K562 (cell line): ENCODE results near the gene TBC1D5. TPM values are rescaled to one million over a fixed set of nuclear protein-coding genes. Genes with fewer than 3 reads are reported as not detected.
A peak's percentile ranks its signal among the peaks of the same experiment; 100 is the strongest.

Source experiments
- ATAC-seq: fragments of 200-7000 bp; cut with Tn5 transposase; 3 replicates; pipeline ENCODE4 v1.9.1; 2020; ENCODE audit warnings: moderate library complexity
- BruUV-seq: library from RNA; stranded (reverse); fragments of 400-500 nt; replicated peaks from 2 replicates; lab custom pipeline; 2021; lab: Mats Ljungman, UMichigan
- CTCF ChIA-PET: fragments of 300-600 bp; formaldehyde crosslinking; extraction: SDS; loops from one replicate; lab custom pipeline; 2021; ENCODE audit warnings: low intra/inter-chr PET ratio; lab: Yijun Ruan, JAX
- POLR2A ChIA-PET: fragments of 300-600, 350-650 bp; sonication (Branson Sonifier 250); formaldehyde crosslinking; extraction: SDS; loops from one replicate; lab custom pipeline; 2021; ENCODE audit warnings: antibody characterized with exemption, inconsistent platforms; lab: Yijun Ruan, JAX
- DNase-seq, 4 experiments: peaks; one replicate each; pipeline versions ENCODE4 v3.0.0 to v3.0.0-alpha.2; 2011 to 2018; ENCODE audit warnings: low spot score in 3 of 4, mixed read lengths in 3 of 4; ENCODE audit errors: extremely low read depth in 1 of 4
- FAIRE-seq: peaks from 2 replicates; lab custom pipeline; 2011; peaks lifted over from hg19 to GRCh38; lab: Jason Lieb, UNC
- H2AFZ ChIP-seq: 2 replicates; pipeline ENCODE4 v1.6.0; 2011; ENCODE audit warnings: low read depth, low read length, control low read depth, inconsistent platforms
- H3K27ac ChIP-seq: fragments of 200-600 bp; 3 replicates; pipeline ENCODE4 v1.8.0; 2011; ENCODE audit warnings: low read depth, mild to moderate bottlenecking, control low read depth, inconsistent platforms, low read length, moderate library complexity, mixed read lengths; ENCODE audit errors: extremely low read depth
- H3K27me3 ChIP-seq, 2 experiments: fragments of 300-600 bp in 1 of 2; 2 replicates in 1 of 2; 3 replicates in 1 of 2; pipeline versions ENCODE4 v1.6.0 to v1.8.0; 2011; ENCODE audit warnings: inconsistent platforms in 2 of 2, low read length in 2 of 2, mild to moderate bottlenecking in 1 of 2, mixed read lengths in 1 of 2, moderate library complexity in 1 of 2; ENCODE audit not compliant: control insufficient read depth in 2 of 2, insufficient read depth in 2 of 2
- H3K36me3 ChIP-seq: fragments of 300-600 bp; 3 replicates; pipeline ENCODE4 v1.8.0; 2011; ENCODE audit warnings: mild to moderate bottlenecking, low read length, inconsistent platforms; ENCODE audit not compliant: control insufficient read depth, insufficient read depth
- H3K4me1 ChIP-seq, 2 experiments: fragments of 200-600 bp in 1 of 2; replicated peaks in 1 of 2; 2 replicates in 1 of 2; 3 replicates in 1 of 2; pipeline versions ENCODE4 v1.5.1 to v1.8.0; 2011; ENCODE audit warnings: inconsistent platforms in 2 of 2, low read length in 2 of 2, mild to moderate bottlenecking in 1 of 2, mixed read lengths in 1 of 2, moderate library complexity in 1 of 2; ENCODE audit not compliant: control insufficient read depth in 2 of 2, insufficient read depth in 2 of 2
- H3K4me2 ChIP-seq: 2 replicates; pipeline ENCODE4 v1.6.1; 2011; ENCODE audit warnings: low read length, control low read depth, inconsistent platforms, mixed read lengths; ENCODE audit not compliant: insufficient read depth
- H3K4me3 ChIP-seq: fragments of 200-600 bp; sonication (generic), shearing (Covaris generic); 2 replicates; pipeline ENCODE4 v1.5.1; 2016; ENCODE audit warnings: control low read depth, inconsistent platforms
- H3K79me2 ChIP-seq: fragments of 200-600 bp; 3 replicates; pipeline ENCODE4 v1.8.0; 2011; ENCODE audit warnings: low read length, inconsistent platforms; ENCODE audit not compliant: control insufficient read depth, insufficient read depth
- H3K9ac ChIP-seq, 2 experiments: 2 replicates each; pipeline versions ENCODE4 v1.6.0 to v1.6.1; 2011; ENCODE audit warnings: low read depth in 2 of 2, low read length in 2 of 2, control low read depth in 1 of 2, inconsistent platforms in 1 of 2, mild to moderate bottlenecking in 1 of 2, mixed read lengths in 1 of 2; ENCODE audit not compliant: insufficient read depth in 1 of 2
- H3K9me1 ChIP-seq: one replicate; pipeline ENCODE4 v1.6.0; 2011; ENCODE audit warnings: inconsistent platforms, mild to moderate bottlenecking, low read length, moderate library complexity; ENCODE audit not compliant: control insufficient read depth, insufficient read depth
- H3K9me3 ChIP-seq: replicated peaks from 2 replicates; pipeline ENCODE4 v1.5.1; 2011; ENCODE audit warnings: low read depth, low read length, inconsistent platforms; ENCODE audit not compliant: control insufficient read depth, insufficient read depth
- H4K20me1 ChIP-seq: replicated peaks from 2 replicates; pipeline ENCODE4 v1.6.1; 2011; ENCODE audit warnings: low read length, inconsistent platforms, mixed read lengths; ENCODE audit not compliant: control insufficient read depth, insufficient read depth
- BMI1 ChIP-seq: fragments of 150-350 bp; IDR thresholded peaks from 2 replicates; pipeline ENCODE4 v1.6.1; 2014; ENCODE audit warnings: low read length
- CHD1 ChIP-seq: fragments of 200-600 bp; sonication (generic); IDR thresholded peaks from one replicate; pipeline ENCODE4 v1.6.1; 2012; ENCODE audit warnings: mild to moderate bottlenecking, moderate library complexity, low read length, inconsistent platforms
- EHMT2 ChIP-seq: fragments of 450-650 bp; IDR thresholded peaks from 2 replicates; pipeline ENCODE4 v1.6.1; 2018; ENCODE audit warnings: antibody characterized with exemption
- ZNF740 ChIP-seq, 3 experiments: fragments of 200-800 bp in 1 of 3; sonication (Bioruptor generic) in 1 of 3; sonication (generic) in 1 of 3; formaldehyde crosslinking in 1 of 3; IDR thresholded peaks; 2 replicates each; pipeline versions ENCODE4 v1.6.1 to v1.8.0; 2016 to 2022; ENCODE audit warnings: mild to moderate bottlenecking in 2 of 3, missing compliant biosample characterization in 2 of 3, missing genetic modification characterization in 2 of 3, missing genetic modification reagents in 1 of 3
- WGBS: fragments of 100-300 bp; shearing (Covaris generic); methylation state at CpG from one replicate; pipeline ENCODE4 v1.1.6; 2016; ENCODE audit warnings: low coverage, mixed read lengths; ENCODE audit not compliant: insufficient coverage; ENCODE audit errors: missing lambda C conversion rate; 5-methylcytosine and 5-hydroxymethylcytosine counted together
- in situ Hi-C: fragments of 300-500 bp; cut with MboI; formaldehyde crosslinking; loops from 4 replicates; pipeline ENCODE4 v1.15.0; 2018; ENCODE audit warnings: inconsistent platforms, mixed read lengths
- intact Hi-C: fragments of 100-400 bp; cut with micrococcal nuclease; formaldehyde crosslinking; loops from 2 replicates; pipeline ENCODE4 v1.14.2; 2022
- polyA plus RNA-seq, 8 experiments: library from polyadenylated mRNA; depleted of rRNA in 4 of 8; stranded (reverse) in 5 of 8; unstranded in 3 of 8; fragments of >200 nt; fragmentation: Nextera tagmentation in 2 of 8; fragmentation: Illumina TruSeq in 1 of 8; extraction: Ambion mirVana in 2 of 8; extraction: Trizol in 1 of 8; gene quantifications; 2 replicates each; pipeline versions ENCODE4 v1.2.1 to v1.2.3, GENCODE V29; 2011 to 2014; ENCODE audit warnings: inconsistent platforms in 1 of 8, missing spikeins in 1 of 8
- total RNA-seq, 7 experiments: library from RNA; depleted of rRNA in 6 of 7; stranded (reverse); fragments of >200 nt in 6 of 7; fragmentation: Illumina TruSeq in 2 of 7; extraction: Trizol in 2 of 7; gene quantifications; 2 replicates each; pipeline versions ENCODE4 v1.2.1 to v1.2.3, GENCODE V29; 2011 to 2021; ENCODE audit warnings: low replicate concordance in 1 of 7
- TF ChIP-seq, protein P1 (sequence below), 3 experiments: IDR thresholded peaks in 2 of 3; conservative IDR thresholded peaks in 1 of 3; 2 replicates each; pipeline ENCODE4 v1.5.1; 2011 to 2012; ENCODE audit warnings: low read length in 3 of 3, mild to moderate bottlenecking in 3 of 3, control low read depth in 2 of 3, improper control_type of control experiment in 1 of 3, inconsistent platforms in 1 of 3, low read depth in 1 of 3, mixed read lengths in 1 of 3, moderate library complexity in 1 of 3; ENCODE audit not compliant: insufficient read depth in 2 of 3

The TBC1D5 gene
- total and polyA plus RNA-seq, 9 of the 15 experiments (the other 6 are each of a cell fraction or from before 2014, with no cell fraction given) = 2.9 to 38.1 (median 25.6) TPM

DNA sequence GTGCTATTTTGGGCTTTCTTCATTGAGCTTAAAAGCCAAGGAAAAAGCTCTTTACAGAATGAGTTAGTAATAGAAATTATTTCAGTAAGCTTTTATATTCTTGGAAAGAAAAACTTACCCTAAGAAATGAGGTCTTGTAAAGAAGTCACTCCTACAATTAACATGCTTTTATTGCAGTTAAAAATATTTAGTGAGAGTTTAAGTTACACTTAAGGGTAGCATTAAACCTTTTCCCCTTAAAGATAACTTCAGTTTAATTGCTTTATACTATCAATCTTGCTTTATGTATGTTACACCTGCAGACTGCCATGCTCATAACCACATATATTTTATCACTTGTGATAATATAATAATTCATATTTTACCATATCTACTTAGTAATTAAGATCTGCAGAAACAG lies 431.4 kb downstream of the TBC1D5 start:
- Histone ChIP-seq H3K27ac (no peak overlapping the region), H3K27me3 (no peaks in the 10 kb centered on the region), H3K36me3 (no peaks in the 10 kb centered on the region), H3K9ac (no peak overlapping the region), H3K9me1 (no peaks in the 10 kb centered on the region), H2AFZ (no peak overlapping the region), H3K9me3 (no peaks in the 10 kb centered on the region), H3K4me3 (no peak overlapping the region), H3K4me2 (no peak overlapping the region), H3K4me1 (peaks cover 0 to 11% of the 10 kb centered on the region in 2 experiments; a peak in 3 of 5 replicates)
- no peak for FAIRE-seq
- BruUV-seq = no TSS peak
- in situ Hi-C loops = no loop called here
- no peak for DNase-seq
- CTCF ChIA-PET = no interaction called here
- no peak for TF ChIP-seq ZNF740 (CRISPR knock-in tag; IDR thresholded peaks at IDR 0.05)
- TF ChIP-seq ZNF740 (tag; IDR thresholded peaks at IDR 0.05) = no peak
- TF ChIP-seq, all 486 proteins: peak for 0
- Histone ChIP-seq H4K20me1 (no peaks in the 10 kb centered on the region; the same call in 1 of the 2 replicates), H3K79me2 (no peaks in the 10 kb centered on the region)
- POLR2A ChIA-PET = interaction anchor here (0.9 kb wide), 1 partner anchor 368 kb away, joined by 4 read pairs; no protein-coding TSS in a partner anchor
- intact Hi-C loops = no loop called here
- ATAC-seq = no peak

DNA sequence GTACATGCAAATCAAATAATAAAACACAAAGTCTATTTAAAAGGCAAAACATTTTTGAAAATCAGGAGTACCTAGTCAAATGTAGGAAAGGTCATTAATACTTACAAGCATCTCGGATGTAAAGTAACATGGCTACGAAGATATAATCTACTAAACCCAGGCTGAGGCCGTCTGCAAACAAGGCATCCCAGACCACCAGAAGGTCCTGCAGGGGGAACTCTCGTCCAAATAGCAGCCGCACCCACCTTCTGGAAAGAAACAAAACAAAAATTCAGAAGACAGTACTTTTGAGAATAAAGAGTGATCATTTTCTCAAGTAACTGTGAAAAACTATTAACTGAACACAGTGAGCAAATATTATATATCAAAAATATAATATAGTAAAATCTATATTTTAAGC lies 434.5 kb downstream of the TBC1D5 start:
- H3K36me3 ChIP-seq = no peaks in the 10 kb centered on the region
- no peaks in the 10 kb centered on the region for H3K9me1 ChIP-seq
- no peak overlapping the region for H3K4me3 ChIP-seq
- no peaks in the 10 kb centered on the region for H3K79me2 ChIP-seq
- H3K4me1 ChIP-seq = no peaks in the 10 kb centered on the region
- no peaks in the 10 kb centered on the region for H4K20me1 ChIP-seq
- no peaks in the 10 kb centered on the region for H3K27me3 ChIP-seq
- in situ Hi-C loops (no loop called here), intact Hi-C loops (loop anchor here (1.0 kb wide), 1 partner anchor 105 kb away; no protein-coding TSS in a partner anchor)
- no peak overlapping the region for H3K4me2 ChIP-seq
- TF ChIP-seq EHMT2 (no peak), CHD1 (no peak), BMI1 (no peak)
- TF ChIP-seq, protein P1, sequence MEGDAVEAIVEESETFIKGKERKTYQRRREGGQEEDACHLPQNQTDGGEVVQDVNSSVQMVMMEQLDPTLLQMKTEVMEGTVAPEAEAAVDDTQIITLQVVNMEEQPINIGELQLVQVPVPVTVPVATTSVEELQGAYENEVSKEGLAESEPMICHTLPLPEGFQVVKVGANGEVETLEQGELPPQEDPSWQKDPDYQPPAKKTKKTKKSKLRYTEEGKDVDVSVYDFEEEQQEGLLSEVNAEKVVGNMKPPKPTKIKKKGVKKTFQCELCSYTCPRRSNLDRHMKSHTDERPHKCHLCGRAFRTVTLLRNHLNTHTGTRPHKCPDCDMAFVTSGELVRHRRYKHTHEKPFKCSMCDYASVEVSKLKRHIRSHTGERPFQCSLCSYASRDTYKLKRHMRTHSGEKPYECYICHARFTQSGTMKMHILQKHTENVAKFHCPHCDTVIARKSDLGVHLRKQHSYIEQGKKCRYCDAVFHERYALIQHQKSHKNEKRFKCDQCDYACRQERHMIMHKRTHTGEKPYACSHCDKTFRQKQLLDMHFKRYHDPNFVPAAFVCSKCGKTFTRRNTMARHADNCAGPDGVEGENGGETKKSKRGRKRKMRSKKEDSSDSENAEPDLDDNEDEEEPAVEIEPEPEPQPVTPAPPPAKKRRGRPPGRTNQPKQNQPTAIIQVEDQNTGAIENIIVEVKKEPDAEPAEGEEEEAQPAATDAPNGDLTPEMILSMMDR (IDR thresholded peaks at IDR 0.05 in 2 of 3, conservative IDR thresholded peaks at IDR 0.05 in 1 of 3; ENCODE audit: insufficient read depth in 2 of 3, low read depth in 1 of 3, low read length in 3 of 3) = peak in 1 of 3 experiments; percentile 22; a peak in 1 of 6 replicates
- POLR2A ChIA-PET = no interaction called here
- no peak overlapping the region for H3K27ac ChIP-seq
- no peak overlapping the region for H2AFZ ChIP-seq
- 53% methylated on average over 5 of the region's 5 CpGs for WGBS
- CTCF ChIA-PET = interaction anchor here (2.1 kb wide), 1 partner anchor 105 kb away, joined by 17 read pairs; no protein-coding TSS in a partner anchor
- ATAC-seq (no peak), FAIRE-seq (no peak), DNase-seq (no peak)
- H3K9me3 ChIP-seq = no peaks in the 10 kb centered on the region
- no TSS peak for BruUV-seq
- no peak overlapping the region for H3K9ac ChIP-seq
